Measurements from ENCODE around the gene FOXD4L6.
"Not testable (repeated sequence)": the region's sequence is repeated elsewhere in the genome, so short reads cannot be mapped to it uniquely, and the experiment has no call there.

The FOXD4L6 gene

DNA sequence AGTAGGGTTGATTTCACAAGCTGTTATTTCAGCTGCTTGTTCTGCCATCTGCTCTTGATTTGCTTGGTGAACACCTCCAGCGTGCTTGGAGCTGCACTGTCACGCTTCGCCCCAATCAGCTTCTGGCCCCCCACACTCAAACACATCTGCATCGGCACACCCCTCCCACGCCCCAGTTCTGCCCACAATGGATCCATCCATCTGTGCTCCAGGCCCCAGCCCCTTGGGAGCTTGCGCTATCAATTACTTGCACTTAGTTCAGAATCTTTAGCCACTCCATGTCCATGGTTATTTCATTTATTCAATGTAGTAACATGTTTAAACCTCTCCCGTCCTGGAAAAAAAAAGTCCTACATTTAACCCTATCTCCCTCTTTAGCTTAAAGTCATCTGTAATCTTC lies 28.0 kb downstream of the FOXD4L6 start:
- H3K4me3 ChIP-seq (ENCODE audit: low read length); DNase-seq (ENCODE audit: low read depth, low spot score); H3K27ac ChIP-seq (ENCODE audit: low read length); H3K4me1 ChIP-seq (ENCODE audit: control insufficient read depth, insufficient read depth, low read length); H3K27me3 ChIP-seq (ENCODE audit: control insufficient read depth, insufficient read depth, low read length); H3K9me3 ChIP-seq (ENCODE audit: control insufficient read depth, insufficient read depth, low read length); H3K36me3 ChIP-seq (ENCODE audit: control insufficient read depth, insufficient read depth, low read length): not testable (repeated sequence)
- no CpG with 5 or more reads among the region's 7 CpGs for WGBS (ENCODE audit: insufficient coverage, insufficient read length)

DNA sequence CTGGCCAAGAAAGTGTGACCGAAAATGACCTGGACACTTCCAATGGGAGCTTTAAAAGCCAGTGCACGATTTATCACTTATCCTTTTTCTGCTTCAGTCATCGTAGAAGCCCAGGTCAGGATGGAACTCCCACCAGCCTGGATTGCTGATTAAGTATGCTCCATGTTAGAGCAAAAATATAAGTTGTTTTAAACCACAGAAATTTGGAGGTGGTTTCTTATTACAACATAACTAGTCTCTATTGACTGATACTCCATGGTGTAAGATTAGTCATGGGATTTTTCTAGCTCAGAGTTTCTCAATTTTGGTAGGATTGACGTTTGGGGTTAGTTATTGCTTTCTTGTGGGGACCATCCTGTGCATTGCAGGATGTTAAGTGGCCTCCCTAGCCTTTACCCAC lies 29.7 kb downstream of the FOXD4L6 start:
- H3K27ac ChIP-seq (ENCODE audit: low read length); DNase-seq (ENCODE audit: low read depth, low spot score); H3K4me3 ChIP-seq (ENCODE audit: low read length); H3K4me1 ChIP-seq (ENCODE audit: control insufficient read depth, insufficient read depth, low read length); H3K9me3 ChIP-seq (ENCODE audit: control insufficient read depth, insufficient read depth, low read length); H3K36me3 ChIP-seq (ENCODE audit: control insufficient read depth, insufficient read depth, low read length); H3K27me3 ChIP-seq (ENCODE audit: control insufficient read depth, insufficient read depth, low read length): not testable (repeated sequence)
- WGBS (ENCODE audit: insufficient coverage, insufficient read length) = no CpG with 5 or more reads among the region's 4 CpGs

DNA sequence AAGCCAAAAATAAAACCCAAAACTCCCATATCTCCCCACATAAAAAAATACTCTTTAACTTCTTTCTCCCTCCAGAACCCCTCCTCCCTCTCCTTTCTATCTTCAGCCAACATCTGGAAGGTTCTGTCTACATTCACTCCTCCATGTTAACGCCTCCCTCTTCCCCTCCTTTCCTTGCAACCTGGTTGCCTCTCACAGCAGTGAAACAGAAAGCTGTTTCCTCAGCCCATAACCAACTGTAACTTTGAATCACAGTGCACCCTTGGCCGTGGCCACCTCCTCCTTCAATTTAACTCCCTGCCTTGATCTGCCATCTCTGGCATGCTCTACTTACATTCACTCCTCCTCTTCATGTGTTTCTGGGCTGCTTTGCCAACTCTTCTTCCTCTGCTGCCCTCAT lies 33.4 kb downstream of the FOXD4L6 start:
- DNase-seq (ENCODE audit: low read depth, low spot score); H3K4me1 ChIP-seq (ENCODE audit: control insufficient read depth, insufficient read depth, low read length); H3K27ac ChIP-seq (ENCODE audit: low read length); H3K4me3 ChIP-seq (ENCODE audit: low read length); H3K9me3 ChIP-seq (ENCODE audit: control insufficient read depth, insufficient read depth, low read length); H3K27me3 ChIP-seq (ENCODE audit: control insufficient read depth, insufficient read depth, low read length); H3K36me3 ChIP-seq (ENCODE audit: control insufficient read depth, insufficient read depth, low read length): not testable (repeated sequence)
- WGBS (ENCODE audit: insufficient coverage, insufficient read length) = no CpG with 5 or more reads among the region's 2 CpGs

DNA sequence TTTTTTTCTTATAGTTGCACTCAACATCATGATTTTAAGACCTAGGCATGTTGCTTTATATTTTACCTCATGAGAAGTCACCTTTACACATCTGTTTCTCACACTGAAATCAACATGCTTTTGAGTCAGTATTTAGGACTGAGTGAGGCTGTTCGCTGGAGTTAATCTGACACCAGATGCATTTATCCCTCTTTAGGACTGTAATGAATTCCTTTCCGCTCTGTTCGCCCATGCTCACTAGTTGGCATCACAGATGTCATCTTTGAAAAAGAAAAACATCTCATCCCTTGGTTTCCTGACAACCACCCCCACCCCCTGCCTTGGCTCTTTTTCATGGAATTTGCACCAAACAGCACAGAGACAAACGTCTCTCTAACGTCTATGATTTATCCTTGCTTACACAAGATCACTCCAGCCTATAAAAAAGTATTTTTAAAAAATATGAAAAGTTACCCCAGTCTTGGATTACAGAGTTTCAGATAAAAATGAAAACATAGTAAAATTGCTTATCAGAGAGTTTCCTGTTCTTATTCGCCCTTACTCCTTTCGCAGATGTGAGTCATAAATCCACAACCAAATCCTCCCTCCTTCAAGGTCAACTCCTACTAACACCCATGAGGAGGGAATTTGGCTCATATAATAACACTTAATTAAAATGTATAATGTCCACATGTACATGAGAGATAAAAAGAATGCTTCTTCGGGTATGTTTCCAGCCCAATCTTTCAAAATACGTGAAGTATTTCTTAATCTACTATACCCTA lies 34.3 kb downstream of the FOXD4L6 start:
- no CpG with 5 or more reads among the region's 9 CpGs for WGBS (ENCODE audit: insufficient coverage, insufficient read length)
- H3K4me3 ChIP-seq (ENCODE audit: low read length) = not testable (repeated sequence)

DNA sequence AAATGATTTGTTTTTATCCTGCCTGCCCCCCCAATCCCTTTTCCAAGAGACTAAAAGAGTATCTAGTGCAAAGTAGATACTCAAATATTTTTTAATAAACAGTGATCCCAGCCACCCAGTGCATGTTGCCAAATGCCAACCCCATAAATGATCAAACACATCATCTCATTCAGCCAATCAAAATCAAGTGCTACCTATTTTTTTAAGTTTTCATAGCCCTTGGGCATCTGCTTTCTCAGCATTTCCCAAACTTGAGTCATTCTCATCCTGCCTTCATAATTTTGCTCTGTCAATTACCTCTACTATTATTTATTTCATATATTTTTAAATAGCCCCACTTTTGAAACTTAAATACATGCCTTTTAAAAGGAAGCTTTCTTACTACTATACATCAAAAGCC lies 37.6 kb downstream of the FOXD4L6 start:
- H3K27ac ChIP-seq (ENCODE audit: low read length); H3K36me3 ChIP-seq (ENCODE audit: control insufficient read depth, insufficient read depth, low read length); H3K4me1 ChIP-seq (ENCODE audit: control insufficient read depth, insufficient read depth, low read length); H3K27me3 ChIP-seq (ENCODE audit: control insufficient read depth, insufficient read depth, low read length); H3K4me3 ChIP-seq (ENCODE audit: low read length); DNase-seq (ENCODE audit: low read depth, low spot score); H3K9me3 ChIP-seq (ENCODE audit: control insufficient read depth, insufficient read depth, low read length): not testable (repeated sequence)

More for the DNA sequence above, 34.3 kb downstream of the FOXD4L6 start:
- not testable (repeated sequence) for DNase-seq (ENCODE audit: low read depth, low spot score); H3K36me3 ChIP-seq (ENCODE audit: control insufficient read depth, insufficient read depth, low read length); H3K27me3 ChIP-seq (ENCODE audit: control insufficient read depth, insufficient read depth, low read length); H3K27ac ChIP-seq (ENCODE audit: low read length); H3K4me1 ChIP-seq (ENCODE audit: control insufficient read depth, insufficient read depth, low read length); H3K9me3 ChIP-seq (ENCODE audit: control insufficient read depth, insufficient read depth, low read length)

DNA sequence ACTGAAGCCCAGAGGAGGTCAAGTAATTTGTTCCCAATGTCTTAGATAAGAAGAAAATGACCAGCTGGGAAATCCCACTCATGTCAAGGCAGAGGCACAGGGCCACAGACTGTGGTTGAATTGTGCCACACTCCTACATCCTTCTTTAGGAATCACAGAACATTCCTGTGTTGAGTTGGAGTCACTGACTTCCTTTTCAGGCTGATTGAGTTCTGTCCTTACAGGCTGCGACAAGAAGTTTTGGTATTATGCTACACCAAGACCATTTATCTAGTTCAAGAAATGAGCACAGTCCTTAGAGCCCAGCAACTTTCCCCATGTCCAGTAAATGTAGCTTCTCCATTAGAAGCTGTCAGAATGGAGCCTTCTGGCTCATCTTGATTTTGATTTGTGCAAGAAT lies 38.1 kb downstream of the FOXD4L6 start:
- not testable (repeated sequence) for H3K9me3 ChIP-seq (ENCODE audit: control insufficient read depth, insufficient read depth, low read length); H3K36me3 ChIP-seq (ENCODE audit: control insufficient read depth, insufficient read depth, low read length); H3K4me3 ChIP-seq (ENCODE audit: low read length); DNase-seq (ENCODE audit: low read depth, low spot score); H3K4me1 ChIP-seq (ENCODE audit: control insufficient read depth, insufficient read depth, low read length); H3K27me3 ChIP-seq (ENCODE audit: control insufficient read depth, insufficient read depth, low read length); H3K27ac ChIP-seq (ENCODE audit: low read length)
- no CpG with 5 or more reads among the region's 1 CpG for WGBS (ENCODE audit: insufficient coverage, insufficient read length)

DNA sequence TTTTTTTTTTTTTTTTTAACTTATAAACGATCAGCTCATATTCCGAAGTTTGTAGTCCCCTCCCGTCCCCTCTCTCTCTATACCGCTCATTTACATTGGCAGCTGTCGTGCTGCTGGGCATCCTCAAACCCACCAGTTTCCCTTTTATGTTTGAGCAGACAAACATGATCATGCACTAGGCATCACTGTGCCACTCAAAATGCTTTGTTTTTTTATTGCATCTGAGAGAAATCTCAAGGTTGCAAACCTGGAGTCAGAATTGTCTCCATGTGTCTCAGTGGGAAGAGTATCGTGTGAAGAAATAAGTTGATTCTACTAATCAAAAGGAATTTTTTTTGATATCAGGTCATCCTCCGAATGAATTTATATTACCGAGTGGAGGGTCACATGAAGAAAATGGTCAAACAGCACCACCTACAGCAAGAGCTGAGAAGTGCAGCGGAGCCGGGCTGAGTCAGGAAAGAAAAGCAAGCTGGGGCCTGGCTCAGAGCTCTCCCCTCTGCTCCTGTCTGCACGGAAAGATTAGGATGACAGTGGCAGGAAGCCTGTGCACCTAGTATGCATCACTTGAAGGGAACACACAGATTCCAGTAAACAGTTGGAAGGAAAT lies 39.9 kb downstream of the FOXD4L6 start:
- DNase-seq (ENCODE audit: low read depth, low spot score); H3K36me3 ChIP-seq (ENCODE audit: control insufficient read depth, insufficient read depth, low read length); H3K27me3 ChIP-seq (ENCODE audit: control insufficient read depth, insufficient read depth, low read length); H3K4me3 ChIP-seq (ENCODE audit: low read length); H3K27ac ChIP-seq (ENCODE audit: low read length); H3K9me3 ChIP-seq (ENCODE audit: control insufficient read depth, insufficient read depth, low read length); H3K4me1 ChIP-seq (ENCODE audit: control insufficient read depth, insufficient read depth, low read length): not testable (repeated sequence)
- no CpG with 5 or more reads among the region's 11 CpGs for WGBS (ENCODE audit: insufficient coverage, insufficient read length)

DNA sequence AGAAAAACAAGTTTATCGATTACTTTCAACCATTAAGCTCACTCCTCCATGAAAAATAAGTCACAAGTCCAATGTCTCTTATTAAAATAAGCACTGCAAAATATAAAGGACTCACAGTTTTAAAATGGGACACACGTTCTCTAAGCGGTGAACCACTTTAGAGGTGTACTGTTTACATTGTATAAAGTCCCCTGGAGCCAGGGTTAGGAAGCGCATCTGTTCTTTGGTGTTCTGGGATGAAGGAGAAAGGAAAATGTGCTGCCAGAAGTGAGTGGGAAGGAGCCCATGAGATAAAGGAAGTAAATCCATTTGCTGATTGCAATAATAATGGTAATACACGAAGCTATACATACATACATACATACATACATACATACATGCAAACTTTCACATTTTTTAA lies 40.6 kb downstream of the FOXD4L6 start:
- not testable (repeated sequence) for H3K4me1 ChIP-seq (ENCODE audit: control insufficient read depth, insufficient read depth, low read length); H3K27me3 ChIP-seq (ENCODE audit: control insufficient read depth, insufficient read depth, low read length); H3K27ac ChIP-seq (ENCODE audit: low read length); H3K9me3 ChIP-seq (ENCODE audit: control insufficient read depth, insufficient read depth, low read length); DNase-seq (ENCODE audit: low read depth, low spot score); H3K4me3 ChIP-seq (ENCODE audit: low read length); H3K36me3 ChIP-seq (ENCODE audit: control insufficient read depth, insufficient read depth, low read length)
- WGBS (ENCODE audit: insufficient coverage, insufficient read length) = no CpG with 5 or more reads among the region's 5 CpGs

DNA sequence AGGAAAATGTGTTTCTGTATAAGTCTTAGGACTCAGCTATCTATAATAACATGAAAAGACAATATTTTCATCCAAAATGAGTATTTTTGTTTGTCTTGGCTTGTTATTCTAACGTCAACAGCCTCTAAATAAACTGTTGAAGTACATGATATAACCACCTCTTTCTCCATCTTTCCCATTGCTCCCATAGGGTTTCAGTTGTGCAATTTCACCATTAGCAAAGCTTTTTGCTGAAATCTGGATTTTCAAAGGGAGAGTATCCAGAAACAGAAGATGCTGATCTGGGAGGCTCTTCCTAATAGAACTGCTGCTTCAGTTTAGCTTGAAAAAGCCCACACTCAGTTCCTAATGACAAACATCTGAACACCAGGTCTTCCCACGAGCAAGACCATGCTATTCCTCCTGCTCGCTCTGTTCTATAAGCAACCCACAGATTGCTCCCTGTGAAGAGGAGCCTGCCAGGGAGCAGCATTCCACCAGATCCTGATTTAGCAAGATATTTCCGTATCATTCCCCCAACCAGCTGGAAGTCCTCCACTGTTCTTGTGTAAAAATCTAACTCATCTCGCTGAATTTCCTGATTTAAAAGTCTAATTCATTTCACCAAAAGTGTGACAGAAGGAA lies 41.2 kb downstream of the FOXD4L6 start:
- not testable (repeated sequence) for H3K9me3 ChIP-seq (ENCODE audit: control insufficient read depth, insufficient read depth, low read length); DNase-seq (ENCODE audit: low read depth, low spot score); H3K4me1 ChIP-seq (ENCODE audit: control insufficient read depth, insufficient read depth, low read length); H3K4me3 ChIP-seq (ENCODE audit: low read length); H3K27ac ChIP-seq (ENCODE audit: low read length); H3K36me3 ChIP-seq (ENCODE audit: control insufficient read depth, insufficient read depth, low read length); H3K27me3 ChIP-seq (ENCODE audit: control insufficient read depth, insufficient read depth, low read length)
- no CpG with 5 or more reads among the region's 5 CpGs for WGBS (ENCODE audit: insufficient coverage, insufficient read length)

DNA sequence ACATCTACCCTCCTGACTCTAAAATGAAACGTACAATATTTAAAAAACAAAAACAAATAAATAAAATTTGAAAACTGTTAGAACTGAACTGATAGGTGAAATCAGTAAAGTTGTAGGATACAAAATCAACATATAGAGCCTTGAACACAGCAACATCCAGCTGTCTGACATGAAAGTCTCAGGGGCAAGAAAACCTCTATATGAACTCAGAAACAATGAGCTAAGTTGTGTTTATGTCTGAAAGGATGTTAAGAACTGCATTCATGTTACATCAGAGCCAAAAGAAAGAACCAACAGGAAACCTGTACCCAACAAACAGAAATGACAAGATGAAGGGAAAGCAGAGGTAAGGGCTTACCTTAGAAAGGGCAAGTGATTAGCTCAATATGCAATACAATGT lies 41.8 kb downstream of the FOXD4L6 start:
- H3K9me3 ChIP-seq (ENCODE audit: control insufficient read depth, insufficient read depth, low read length); DNase-seq (ENCODE audit: low read depth, low spot score); H3K4me1 ChIP-seq (ENCODE audit: control insufficient read depth, insufficient read depth, low read length); H3K36me3 ChIP-seq (ENCODE audit: control insufficient read depth, insufficient read depth, low read length); H3K27me3 ChIP-seq (ENCODE audit: control insufficient read depth, insufficient read depth, low read length); H3K27ac ChIP-seq (ENCODE audit: low read length); H3K4me3 ChIP-seq (ENCODE audit: low read length): not testable (repeated sequence)
- no CpG with 5 or more reads among the region's 1 CpG for WGBS (ENCODE audit: insufficient coverage, insufficient read length)

DNA sequence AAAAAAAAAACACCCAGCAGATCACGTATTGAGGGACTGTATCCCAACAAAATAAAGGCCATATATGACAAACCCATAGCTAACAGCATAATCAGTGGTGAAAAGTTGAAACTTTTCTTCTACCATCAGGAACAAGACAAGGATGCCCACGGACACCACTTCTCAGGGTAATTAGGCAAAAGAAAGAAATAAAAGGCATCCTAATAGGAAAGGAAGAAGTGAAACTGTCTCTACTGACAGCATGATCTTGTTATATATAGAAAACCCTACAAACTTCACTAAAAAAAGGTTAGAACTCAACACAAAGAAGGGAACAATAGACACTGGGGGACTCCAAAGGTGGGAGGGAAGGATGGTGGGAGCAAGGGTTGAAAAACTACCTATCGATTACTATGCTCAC lies 42.3 kb downstream of the FOXD4L6 start:
- not testable (repeated sequence) for H3K36me3 ChIP-seq (ENCODE audit: control insufficient read depth, insufficient read depth, low read length); DNase-seq (ENCODE audit: low read depth, low spot score); H3K27ac ChIP-seq (ENCODE audit: low read length); H3K27me3 ChIP-seq (ENCODE audit: control insufficient read depth, insufficient read depth, low read length); H3K4me1 ChIP-seq (ENCODE audit: control insufficient read depth, insufficient read depth, low read length); H3K4me3 ChIP-seq (ENCODE audit: low read length); H3K9me3 ChIP-seq (ENCODE audit: control insufficient read depth, insufficient read depth, low read length)
- WGBS (ENCODE audit: insufficient coverage, insufficient read length) = no CpG with 5 or more reads among the region's 3 CpGs
